Left lung (tissue), 10 donors: Measurements from ENCODE around the gene PLOD1. TPM values are rescaled to one million over a fixed set of nuclear protein-coding genes. Genes with fewer than 3 reads are reported as not detected.

Source experiments
- ATAC-seq: fragments of 200-7000 bp; cut with Tn5 transposase; one replicate; pipeline ENCODE4 v1.9.1; 2020; ENCODE audit warnings: moderate library complexity
- DNase-seq, 4 donors: peaks; one replicate each; pipeline ENCODE4 v3.0.0-alpha.2; 2013 to 2020
- H3K27ac ChIP-seq, 2 donors: fragments of 200-600 bp; sonication (generic) in 1 of 2; one replicate each; pipeline versions ENCODE4 v1.5.0 to v1.8.0; 2020 to 2021
- H3K27me3 ChIP-seq, 2 donors: fragments of 200-600 bp; sonication (generic) in 1 of 2; one replicate each; pipeline versions ENCODE4 v1.5.0 to v1.8.0; 2020 to 2021
- H3K36me3 ChIP-seq, 2 donors: fragments of 200-600 bp; sonication (generic) in 1 of 2; one replicate each; pipeline versions ENCODE4 v1.5.0 to v1.8.0; 2020 to 2021
- H3K4me1 ChIP-seq, 2 donors: fragments of 200-600 bp; one replicate each; pipeline ENCODE4 v1.8.0; 2021
- H3K4me3 ChIP-seq, 2 donors: fragments of 200-600 bp; sonication (generic) in 1 of 2; one replicate each; pipeline versions ENCODE4 v1.5.0 to v1.8.0; 2020 to 2021; ENCODE audit warnings: mild to moderate bottlenecking in 1 of 2
- H3K9me3 ChIP-seq, 2 donors: fragments of 200-600 bp; sonication (generic) in 1 of 2; one replicate each; pipeline versions ENCODE4 v1.5.0 to v1.8.0; 2020 to 2021
- CTCF ChIP-seq, 2 donors: fragments of 200-600 bp; sonication (generic) in 1 of 2; IDR thresholded peaks; one replicate each; pipeline versions ENCODE4 v1.5.0 to v1.8.0; 2021; ENCODE audit warnings: antibody characterized with exemption in 2 of 2
- intact Hi-C, 2 donors: fragments of 100-400 bp; cut with DNase I; formaldehyde crosslinking; loops; one replicate each; pipeline versions ENCODE4 v1.11.2 to v1.14.2; 2022
- polyA plus RNA-seq, 6 donors: library from polyadenylated mRNA; unstranded; fragments of 120-200 nt; gene quantifications; one replicate each; pipeline ENCODE4 v1.2.1, GENCODE V29; 2013; ENCODE audit not compliant: insufficient read length in 6 of 6
- total RNA-seq, 2 donors: library from RNA; stranded (reverse); fragmentation: NEBNext Ultra II Directional; extraction: Animal tissue kit (Norgen Biotek cat#: 25700); gene quantifications; one replicate each; pipeline ENCODE4 v1.2.1, GENCODE V29; 2021
- donor health status: DM: no; HTN: yes; CAD: no.
- donor health status: DM: no; HTN: no; CAD: no.

PLOD1 gene
- total and polyA plus RNA-seq, 8 donors = 114 to 159 (median 131) TPM

- Histone ChIP-seq H3K4me1 (peaks cover 0 to 9% of the 10 kb centered on the region in 2 donors), H3K36me3 (peaks cover 0 to 10% of the 10 kb centered on the region in 2 donors), H3K27me3 (no peaks in the 10 kb centered on the region), H3K9me3 (no peaks in the 10 kb centered on the region), H3K4me3 (no peak overlapping the region), H3K27ac (no peak overlapping the region)
- intact Hi-C loops = no loop called here
- DNase-seq (no peak), ATAC-seq (no peak)
- TF ChIP-seq CTCF (IDR thresholded peaks at IDR 0.05) = no peak
These were observed 21.2 kb upstream of the PLOD1 start for GRCh38 chr1:11913291-11913690.

GRCh38 chr1:11914024-11914423 lies 20.5 kb upstream of the PLOD1 start:
- no peaks in the 10 kb centered on the region for H3K9me3 ChIP-seq
- no peak for TF ChIP-seq CTCF (IDR thresholded peaks at IDR 0.05)
- peaks cover 0 to 9% of the 10 kb centered on the region in 2 donors for H3K4me1 ChIP-seq
- no peaks in the 10 kb centered on the region for H3K27me3 ChIP-seq
- H3K36me3 ChIP-seq = peaks cover 0 to 18% of the 10 kb centered on the region in 2 donors
- DNase-seq (no peak), ATAC-seq (no peak)
- H3K27ac ChIP-seq = no peak overlapping the region
- intact Hi-C loops = no loop called here
- H3K4me3 ChIP-seq = no peak overlapping the region

- no peak overlapping the region for H3K27ac ChIP-seq
- no peaks in the 10 kb centered on the region for H3K9me3 ChIP-seq
- ATAC-seq = peak; percentile 68
- no peak overlapping the region for H3K4me3 ChIP-seq
- intact Hi-C loops = no loop called here
- no peaks in the 10 kb centered on the region for H3K27me3 ChIP-seq
- no peak for TF ChIP-seq CTCF (IDR thresholded peaks at IDR 0.05)
- H3K4me1 ChIP-seq = peaks cover 3 to 32% of the 10 kb centered on the region in 2 donors
- peaks cover 0 to 67% of the 10 kb centered on the region in 2 donors for H3K36me3 ChIP-seq
- peak in 1 of 4 donors; percentile 64 for DNase-seq
These were observed 15.6 kb upstream of the PLOD1 start for GRCh38 chr1:11918799-11919519.

GRCh38 chr1:11919621-11920020 lies 14.9 kb upstream of the PLOD1 start:
- H3K9me3 ChIP-seq = no peaks in the 10 kb centered on the region
- H3K27ac ChIP-seq = no peak overlapping the region
- no peak for TF ChIP-seq CTCF (IDR thresholded peaks at IDR 0.05)
- H3K4me1 ChIP-seq = peaks cover 8 to 38% of the 10 kb centered on the region in 2 donors
- no peak overlapping the region for H3K4me3 ChIP-seq
- DNase-seq (no peak), ATAC-seq (no peak)
- no peaks in the 10 kb centered on the region for H3K27me3 ChIP-seq
- intact Hi-C loops = no loop called here
- H3K36me3 ChIP-seq = peaks cover 0 to 67% of the 10 kb centered on the region in 2 donors

GRCh38 chr1:11920239-11920903 lies 14.1 kb upstream of the PLOD1 start:
- DNase-seq (no peak), ATAC-seq (no peak)
- peaks cover 0 to 67% of the 10 kb centered on the region in 2 donors for H3K36me3 ChIP-seq
- peaks cover 13 to 44% of the 10 kb centered on the region in 2 donors for H3K4me1 ChIP-seq
- TF ChIP-seq CTCF (IDR thresholded peaks at IDR 0.05) = no peak
- intact Hi-C loops = no loop called here
- no peak overlapping the region for H3K4me3 ChIP-seq
- H3K27ac ChIP-seq = no peak overlapping the region
- no peaks in the 10 kb centered on the region for H3K27me3 ChIP-seq
- no peaks in the 10 kb centered on the region for H3K9me3 ChIP-seq
